Activated naive CD4-positive, alpha-beta T cell treated with anti-CD3 and anti-CD28 coated beads, Interleukin-2, amount 10 ng/mL, durations not matched to agents 7 days and 5 days (primary cell): ENCODE measurements around the gene LRRC4.

Experiments
- CTCF ChIA-PET: fragments of 350-600 bp; sonication (Branson Sonifier 250); formaldehyde crosslinking; loops from one replicate; lab custom pipeline; 2021; ENCODE audit warnings: antibody characterized with exemption; lab: Charles Lee
- DNase-seq: peaks from one replicate; pipeline ENCODE4 v3.0.0-alpha.2; 2020
- H3K27ac Mint-ChIP-seq: one replicate; pipeline ENCODE4 v1.8.0; 2021; ENCODE audit warnings: mild to moderate bottlenecking, moderate library complexity, mixed read lengths
- H3K27me3 Mint-ChIP-seq: one replicate; pipeline ENCODE4 v1.8.0; 2021; ENCODE audit warnings: mild to moderate bottlenecking, mixed read lengths
- H3K36me3 Mint-ChIP-seq: one replicate; pipeline ENCODE4 v1.8.0; 2021; ENCODE audit warnings: mixed read lengths
- H3K4me1 Mint-ChIP-seq: one replicate; pipeline ENCODE4 v1.8.0; 2021; ENCODE audit warnings: mixed read lengths
- H3K4me3 Mint-ChIP-seq: one replicate; pipeline ENCODE4 v1.8.0; 2021; ENCODE audit warnings: mild to moderate bottlenecking, moderate library complexity, mixed read lengths
- H3K9me3 Mint-ChIP-seq: one replicate; pipeline ENCODE4 v1.8.0; 2021; ENCODE audit warnings: mixed read lengths

LRRC4 gene, protein sequence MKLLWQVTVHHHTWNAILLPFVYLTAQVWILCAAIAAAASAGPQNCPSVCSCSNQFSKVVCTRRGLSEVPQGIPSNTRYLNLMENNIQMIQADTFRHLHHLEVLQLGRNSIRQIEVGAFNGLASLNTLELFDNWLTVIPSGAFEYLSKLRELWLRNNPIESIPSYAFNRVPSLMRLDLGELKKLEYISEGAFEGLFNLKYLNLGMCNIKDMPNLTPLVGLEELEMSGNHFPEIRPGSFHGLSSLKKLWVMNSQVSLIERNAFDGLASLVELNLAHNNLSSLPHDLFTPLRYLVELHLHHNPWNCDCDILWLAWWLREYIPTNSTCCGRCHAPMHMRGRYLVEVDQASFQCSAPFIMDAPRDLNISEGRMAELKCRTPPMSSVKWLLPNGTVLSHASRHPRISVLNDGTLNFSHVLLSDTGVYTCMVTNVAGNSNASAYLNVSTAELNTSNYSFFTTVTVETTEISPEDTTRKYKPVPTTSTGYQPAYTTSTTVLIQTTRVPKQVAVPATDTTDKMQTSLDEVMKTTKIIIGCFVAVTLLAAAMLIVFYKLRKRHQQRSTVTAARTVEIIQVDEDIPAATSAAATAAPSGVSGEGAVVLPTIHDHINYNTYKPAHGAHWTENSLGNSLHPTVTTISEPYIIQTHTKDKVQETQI

DNA sequence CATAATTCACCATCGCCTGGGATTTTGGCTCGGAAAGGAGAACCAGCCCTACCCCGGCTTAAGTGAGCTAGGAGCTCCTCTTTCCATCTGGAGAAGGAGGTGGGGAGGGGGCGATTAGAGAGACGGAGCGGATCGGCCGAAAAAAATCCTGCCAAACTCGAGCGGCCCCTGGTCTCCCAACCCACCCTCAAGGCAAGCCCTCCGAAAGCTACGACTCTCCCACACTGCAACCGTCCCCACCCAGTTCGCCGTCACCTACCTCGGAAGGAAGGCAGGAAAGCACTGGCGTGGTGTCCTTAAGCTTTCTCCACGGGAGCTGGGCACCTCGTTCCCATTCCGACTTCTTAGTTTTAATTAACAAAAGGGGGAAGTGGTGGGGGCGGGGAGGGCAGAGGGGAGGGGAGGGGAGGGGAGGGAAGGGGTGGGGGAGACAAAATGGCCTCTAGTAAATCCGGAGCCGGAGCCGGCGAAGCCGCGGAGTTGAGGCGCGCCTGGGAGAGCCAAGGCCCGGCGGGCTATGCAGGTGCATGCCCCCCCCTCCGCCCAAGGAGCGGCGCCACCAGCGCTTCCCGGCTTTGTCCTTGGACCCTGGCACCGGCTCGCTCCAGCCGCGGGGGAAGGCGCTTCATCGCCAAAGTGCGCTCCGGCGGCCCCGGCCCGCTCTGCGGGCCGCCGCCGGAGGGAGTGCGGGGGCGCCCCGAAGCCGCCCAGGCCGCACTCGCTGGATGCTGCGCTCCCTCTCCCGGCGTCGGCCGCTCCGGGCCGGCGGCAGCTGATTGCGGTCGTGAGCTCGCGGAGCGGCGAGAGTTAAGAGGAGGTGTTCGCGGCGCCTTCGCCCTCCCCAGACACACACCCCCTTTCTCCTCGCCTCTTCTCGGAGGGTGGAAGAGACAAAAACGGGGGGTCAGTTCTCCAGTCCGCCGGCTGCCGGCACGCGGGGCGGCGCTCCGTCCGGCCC lies at the start of gene LRRC4:
LRRC4 (minus strand) TSS at position 784 of the 958 bp plus-strand sequence. CDS start 797 bp downstream, outside the sequence.
- CTCF ChIA-PET: interaction anchor here (1.0 kb wide), 2 partner anchors 68 to 238 kb away, joined by 3 read pairs; no protein-coding TSS in a partner anchor
- Mint-ChIP-seq H3K4me3 (peak within 1 kb of the TSS; percentile 79), H3K9me3 (no peaks in the 10 kb centered on the region), H3K27me3 (peaks cover 54% of the 10 kb centered on the region), H3K4me1 (peaks cover 9% of the 10 kb centered on the region), H3K27ac (peak within 1 kb of the TSS; percentile 39), H3K36me3 (peaks cover 11% of the 10 kb centered on the region)
- DNase-seq: peak; percentile 49

DNA sequence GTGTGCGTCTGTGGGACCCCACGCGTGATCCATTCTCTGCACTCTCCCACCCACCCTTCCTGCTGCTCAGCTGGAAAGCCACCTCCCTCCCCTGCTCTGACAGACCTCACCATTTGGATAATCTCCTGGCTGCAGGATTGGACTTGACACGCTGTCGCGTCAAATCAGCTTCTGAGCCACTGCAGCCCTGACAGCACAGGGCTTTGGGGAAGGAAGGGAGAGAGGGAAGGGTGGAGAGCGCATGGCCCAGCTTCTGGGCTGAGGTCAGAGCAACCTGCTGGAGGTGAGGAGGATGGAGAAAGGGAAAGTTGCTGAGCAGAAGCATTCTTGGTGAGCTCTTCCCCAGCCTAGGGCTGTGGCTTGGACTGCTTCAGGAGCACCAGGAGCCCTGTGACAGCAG lies 48.9 kb upstream of the LRRC4 start:
- no peak overlapping the region for H3K4me3 Mint-ChIP-seq
- CTCF ChIA-PET: no interaction called here
- H3K36me3 Mint-ChIP-seq: peaks cover 13% of the 10 kb centered on the region
- H3K9me3 Mint-ChIP-seq: no peaks in the 10 kb centered on the region
- H3K4me1 Mint-ChIP-seq: no peaks in the 10 kb centered on the region
- no peak for DNase-seq
- H3K27ac Mint-ChIP-seq: no peak overlapping the region
- H3K27me3 Mint-ChIP-seq: no peaks in the 10 kb centered on the region

DNA sequence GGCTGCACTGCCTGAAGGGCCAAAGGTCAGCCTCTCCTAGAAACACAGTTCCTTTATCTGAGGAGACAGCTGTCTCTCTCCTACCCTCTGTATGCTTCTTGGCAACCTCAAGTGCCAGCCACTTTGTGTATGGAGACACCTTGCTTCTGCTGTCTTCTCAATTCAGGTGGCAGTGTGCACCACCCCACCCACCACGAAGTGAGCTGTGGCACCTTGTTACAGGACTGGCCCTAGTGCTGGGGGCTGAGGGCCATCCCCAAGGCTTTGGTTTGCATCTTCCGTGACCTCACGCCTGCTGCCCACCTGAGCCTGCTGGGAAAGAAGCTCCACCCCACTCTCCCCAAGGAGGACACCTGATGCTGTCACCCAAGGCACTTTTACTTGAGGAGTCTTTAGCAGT lies 47.1 kb upstream of the LRRC4 start:
- H3K36me3 Mint-ChIP-seq: peaks cover 14% of the 10 kb centered on the region
- CTCF ChIA-PET: no interaction called here
- no peak overlapping the region for H3K4me3 Mint-ChIP-seq
- no peak for DNase-seq
- no peaks in the 10 kb centered on the region for H3K4me1 Mint-ChIP-seq
- no peaks in the 10 kb centered on the region for H3K27me3 Mint-ChIP-seq
- H3K9me3 Mint-ChIP-seq: no peaks in the 10 kb centered on the region
- no peak overlapping the region for H3K27ac Mint-ChIP-seq

DNA sequence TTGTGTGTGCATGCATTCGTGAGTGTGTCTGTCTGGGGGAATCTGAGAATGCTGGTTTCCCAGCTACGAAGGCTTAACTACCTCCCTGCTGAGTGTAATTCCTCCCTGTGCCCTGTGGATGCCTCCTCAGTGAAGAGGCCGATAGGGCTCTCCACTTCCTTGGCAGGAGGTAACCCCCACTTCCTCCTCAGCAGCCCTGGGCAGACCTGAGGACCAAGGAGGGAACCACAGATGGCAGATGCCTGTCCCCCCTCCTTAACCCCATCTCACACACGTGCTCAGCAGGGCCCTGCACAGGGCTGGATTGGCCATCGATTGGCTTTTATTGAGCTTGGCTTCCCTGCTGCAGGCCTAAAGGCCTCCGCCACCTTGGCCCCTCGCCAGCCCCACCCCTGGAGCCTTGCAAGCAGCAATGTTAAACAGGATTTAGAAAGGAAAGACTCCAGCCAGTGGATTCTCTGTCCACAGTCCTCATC lies 45.6 kb upstream of the LRRC4 start:
- Mint-ChIP-seq H3K36me3 (peaks cover 10% of the 10 kb centered on the region), H3K9me3 (no peaks in the 10 kb centered on the region), H3K4me3 (no peak overlapping the region), H3K4me1 (no peaks in the 10 kb centered on the region), H3K27ac (no peak overlapping the region), H3K27me3 (no peaks in the 10 kb centered on the region)
- CTCF ChIA-PET: no interaction called here
- no peak for DNase-seq

DNA sequence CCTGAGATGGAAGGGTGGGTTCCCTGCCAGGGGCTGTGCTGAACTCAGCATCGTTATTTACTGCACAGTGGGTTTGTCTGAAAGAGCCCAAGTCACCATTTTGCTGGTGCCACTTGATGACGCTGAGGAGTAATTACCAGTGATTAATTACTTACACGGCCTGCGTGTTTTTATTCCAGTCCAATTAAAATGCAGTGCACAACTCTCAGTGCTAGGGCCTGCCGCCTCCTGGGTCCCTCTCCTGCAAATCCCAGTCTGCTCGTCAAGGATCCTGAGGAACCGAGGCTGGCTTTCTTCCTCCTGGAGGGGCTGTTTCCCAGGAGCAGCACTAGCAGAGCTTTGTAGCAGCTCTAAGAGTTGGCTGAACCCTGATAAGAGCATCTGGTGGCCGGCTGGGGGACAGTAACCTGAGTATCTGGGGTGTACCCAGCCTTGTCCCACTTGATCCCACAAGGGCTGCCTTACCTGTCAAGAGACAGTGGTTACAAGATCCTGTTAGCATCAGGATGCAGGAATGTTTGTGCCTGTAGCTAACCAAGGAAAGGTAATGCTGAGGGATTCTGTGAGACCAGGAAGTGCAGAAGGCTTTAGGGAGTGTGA lies 45.1 kb upstream of the LRRC4 start:
- no peaks in the 10 kb centered on the region for H3K27me3 Mint-ChIP-seq
- H3K4me3 Mint-ChIP-seq: no peak overlapping the region
- peaks cover 11% of the 10 kb centered on the region for H3K36me3 Mint-ChIP-seq
- peaks cover 4% of the 10 kb centered on the region for H3K4me1 Mint-ChIP-seq
- H3K27ac Mint-ChIP-seq: no peak overlapping the region
- DNase-seq: no peak
- no peaks in the 10 kb centered on the region for H3K9me3 Mint-ChIP-seq
- CTCF ChIA-PET: interaction anchor here (1.0 kb wide), 1 partner anchor 41 kb away, joined by 3 read pairs; no protein-coding TSS in a partner anchor

DNA sequence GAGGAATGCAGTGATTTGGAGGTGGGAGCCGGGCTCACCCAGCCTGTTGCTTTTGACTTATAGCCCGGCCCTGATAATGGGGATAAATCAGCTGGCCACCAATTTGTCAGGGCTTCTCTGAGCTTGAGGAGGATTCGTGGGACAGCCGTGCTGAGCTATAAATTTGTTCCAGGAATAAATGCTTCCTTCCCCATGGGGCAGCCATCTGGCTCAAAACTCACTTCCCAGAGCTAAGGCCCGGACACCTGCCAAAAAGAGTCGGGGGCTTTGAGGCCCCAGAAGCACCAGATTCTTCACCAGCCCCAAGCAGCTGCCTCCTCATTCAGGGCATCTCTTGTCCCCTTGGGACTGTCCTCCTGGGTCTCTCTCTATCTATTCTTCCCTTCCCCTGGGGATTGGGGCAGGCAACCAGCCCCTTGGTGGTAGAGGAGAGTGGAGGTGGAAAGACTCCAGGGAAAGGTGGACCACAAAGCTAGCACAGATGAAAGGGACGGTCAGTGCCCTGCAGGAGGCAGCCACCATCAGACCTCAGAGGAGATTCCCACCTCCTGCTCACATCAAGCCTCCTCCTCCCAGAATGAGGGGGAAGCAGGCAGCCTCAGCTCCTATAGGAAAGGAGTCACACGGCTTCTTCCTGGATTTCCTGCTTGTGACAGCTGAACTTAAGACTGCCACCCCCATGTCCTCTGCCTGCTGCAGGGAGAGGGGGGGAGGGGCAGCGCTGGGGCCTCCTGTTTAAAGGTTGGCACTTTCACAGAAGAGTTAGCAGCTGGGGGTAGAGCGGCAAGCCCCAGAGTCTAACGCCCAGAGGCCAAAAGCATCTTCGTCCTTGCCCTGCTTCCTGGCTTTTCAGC lies 44.2 kb upstream of the LRRC4 start:
- Mint-ChIP-seq H3K4me3 (no peak overlapping the region), H3K9me3 (no peaks in the 10 kb centered on the region), H3K27me3 (no peaks in the 10 kb centered on the region), H3K4me1 (peaks cover 11% of the 10 kb centered on the region), H3K36me3 (peaks cover 12% of the 10 kb centered on the region), H3K27ac (no peak overlapping the region)
- CTCF ChIA-PET: interaction anchor here (1.0 kb wide), 1 partner anchor 40 kb away, joined by 3 read pairs; no protein-coding TSS in a partner anchor
- no peak for DNase-seq

DNA sequence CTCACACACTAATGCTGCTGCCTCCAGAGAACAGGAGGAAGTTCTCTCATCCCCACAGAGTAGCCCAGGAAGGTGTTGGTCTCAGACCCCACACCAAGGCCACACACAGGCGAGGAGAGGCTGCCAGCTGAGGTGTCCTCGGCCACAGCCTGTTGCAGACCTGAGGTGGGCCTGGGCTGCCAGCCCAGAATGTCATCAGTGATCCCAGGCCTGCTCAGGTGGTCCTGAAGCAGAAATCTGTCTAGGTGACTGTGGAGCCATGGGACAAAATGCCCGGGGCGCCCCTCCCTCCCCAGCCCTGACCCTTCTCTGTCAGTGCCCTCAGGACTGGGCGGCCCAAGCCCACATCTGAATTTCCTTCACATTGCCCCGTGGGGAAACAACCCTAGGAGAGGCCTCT lies 43.5 kb upstream of the LRRC4 start:
- H3K27ac Mint-ChIP-seq: peak overlapping the region; percentile 45
- peaks cover 12% of the 10 kb centered on the region for H3K36me3 Mint-ChIP-seq
- DNase-seq: no peak
- H3K4me1 Mint-ChIP-seq: peaks cover 11% of the 10 kb centered on the region
- H3K4me3 Mint-ChIP-seq: no peak overlapping the region
- H3K27me3 Mint-ChIP-seq: no peaks in the 10 kb centered on the region
- CTCF ChIA-PET: no interaction called here
- no peaks in the 10 kb centered on the region for H3K9me3 Mint-ChIP-seq

DNA sequence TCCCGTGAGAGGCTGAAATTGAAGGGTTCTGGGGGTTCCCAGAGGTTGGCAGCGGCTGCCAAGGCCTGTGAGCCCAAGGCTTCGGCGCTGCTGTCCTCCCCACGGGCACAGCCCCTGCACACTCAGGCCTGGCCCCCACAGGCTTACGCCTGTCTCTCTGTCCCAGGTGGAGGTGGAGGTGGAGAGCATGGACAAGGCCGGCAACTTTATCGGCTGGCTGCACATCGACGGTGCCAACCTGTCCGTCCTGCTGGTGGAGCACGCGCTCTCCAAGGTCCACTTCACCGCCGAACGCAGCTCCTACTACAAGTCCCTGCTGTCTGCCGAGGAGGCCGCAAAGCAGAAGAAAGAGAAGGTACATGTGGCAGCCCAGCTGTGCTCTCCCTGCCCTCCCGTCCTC lies 43.1 kb upstream of the LRRC4 start:
- CTCF ChIA-PET: interaction anchor here (1.3 kb wide), 1 partner anchor 135 kb away, joined by 3 read pairs; no protein-coding TSS in a partner anchor
- H3K27me3 Mint-ChIP-seq: no peaks in the 10 kb centered on the region
- no peak overlapping the region for H3K27ac Mint-ChIP-seq
- no peak for DNase-seq
- H3K4me3 Mint-ChIP-seq: no peak overlapping the region
- H3K9me3 Mint-ChIP-seq: no peaks in the 10 kb centered on the region
- H3K4me1 Mint-ChIP-seq: peaks cover 11% of the 10 kb centered on the region
- H3K36me3 Mint-ChIP-seq: peaks cover 9% of the 10 kb centered on the region

DNA sequence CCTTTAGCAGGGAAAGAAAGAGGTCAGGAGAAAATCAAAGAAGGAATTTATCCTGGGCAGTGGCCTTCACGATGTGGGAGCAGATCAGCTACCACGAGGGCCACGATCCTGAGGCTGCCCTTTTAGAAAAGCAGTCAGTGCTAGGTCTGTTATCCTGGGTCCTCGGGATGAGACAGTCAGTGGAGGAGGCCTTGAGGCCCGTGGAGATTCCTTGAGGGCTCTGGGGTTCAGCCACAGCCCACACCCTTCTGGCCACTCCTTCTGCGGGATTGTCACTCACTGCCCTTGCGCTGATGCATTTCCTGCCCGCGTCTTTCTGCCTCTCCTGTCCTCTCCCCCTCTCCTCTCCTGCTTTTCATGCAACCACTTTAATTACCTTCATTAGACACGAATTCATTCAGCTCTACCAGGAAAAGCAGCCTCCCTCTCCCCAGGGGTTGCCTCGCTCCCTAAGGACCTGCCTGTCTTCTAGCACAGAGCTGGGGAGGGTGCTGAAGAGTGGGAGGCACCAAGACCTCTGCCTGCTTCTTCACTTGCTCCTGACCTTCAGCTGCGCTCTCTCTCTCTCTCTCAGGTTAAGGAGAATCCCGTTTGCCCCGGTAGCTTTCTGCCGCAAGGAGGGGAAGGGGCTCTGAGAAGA lies 42.6 kb upstream of the LRRC4 start:
- no peaks in the 10 kb centered on the region for H3K9me3 Mint-ChIP-seq
- no peaks in the 10 kb centered on the region for H3K27me3 Mint-ChIP-seq
- peaks cover 11% of the 10 kb centered on the region for H3K4me1 Mint-ChIP-seq
- no peak overlapping the region for H3K27ac Mint-ChIP-seq
- DNase-seq: no peak
- H3K4me3 Mint-ChIP-seq: no peak overlapping the region
- H3K36me3 Mint-ChIP-seq: peaks cover 7% of the 10 kb centered on the region
- CTCF ChIA-PET: interaction anchor here (1.3 kb wide), 1 partner anchor 136 kb away, joined by 3 read pairs; no protein-coding TSS in a partner anchor

DNA sequence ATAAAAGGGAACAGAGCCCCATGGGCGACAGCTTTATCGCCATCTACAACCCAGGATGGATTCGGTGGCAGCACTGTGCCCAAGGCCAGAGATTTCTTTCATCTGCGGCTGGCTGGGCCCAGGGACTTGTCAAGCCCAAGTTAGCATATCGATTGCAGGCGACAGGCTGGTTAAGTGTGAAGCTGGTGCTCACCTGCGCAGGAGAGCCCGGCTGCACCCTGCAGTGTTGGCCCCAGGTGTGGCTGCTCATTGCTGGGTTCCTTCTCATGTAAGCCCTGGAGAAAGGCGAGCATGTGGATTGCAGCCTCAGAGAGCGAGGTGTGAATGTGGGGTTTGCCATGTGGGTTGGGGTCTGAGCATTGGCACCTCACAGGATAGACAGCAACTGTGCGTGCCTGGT lies 40.6 kb upstream of the LRRC4 start:
- H3K36me3 Mint-ChIP-seq: peaks cover 8% of the 10 kb centered on the region
- CTCF ChIA-PET: interaction anchor here (0.7 kb wide), 1 partner anchor 20 kb away, joined by 3 read pairs; no protein-coding TSS in a partner anchor
- H3K9me3 Mint-ChIP-seq: no peaks in the 10 kb centered on the region
- H3K27ac Mint-ChIP-seq: no peak overlapping the region
- H3K4me1 Mint-ChIP-seq: peaks cover 20% of the 10 kb centered on the region
- H3K4me3 Mint-ChIP-seq: no peak overlapping the region
- no peaks in the 10 kb centered on the region for H3K27me3 Mint-ChIP-seq
- no peak for DNase-seq

DNA sequence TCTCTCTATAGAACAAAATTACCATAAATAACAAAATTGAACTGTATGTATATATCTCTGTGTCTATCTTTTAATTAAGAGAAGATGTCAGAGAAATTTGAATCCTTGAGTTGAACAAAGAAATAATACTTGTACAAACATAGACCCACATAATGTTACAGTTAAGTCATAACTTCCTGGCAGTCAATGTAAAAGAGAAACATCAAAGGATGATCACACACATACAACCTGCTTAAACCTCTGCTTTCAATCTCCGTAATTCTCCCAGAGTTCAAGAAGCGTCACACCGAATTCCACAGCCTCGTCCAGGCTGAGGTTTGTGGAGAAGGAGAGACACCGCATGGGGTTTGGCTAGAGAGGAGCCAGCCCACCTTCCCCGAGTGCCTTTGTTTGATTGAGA lies 40.1 kb upstream of the LRRC4 start:
- peaks cover 8% of the 10 kb centered on the region for H3K36me3 Mint-ChIP-seq
- H3K4me3 Mint-ChIP-seq: no peak overlapping the region
- CTCF ChIA-PET: no interaction called here
- no peak for DNase-seq
- peaks cover 20% of the 10 kb centered on the region for H3K4me1 Mint-ChIP-seq
- no peaks in the 10 kb centered on the region for H3K9me3 Mint-ChIP-seq
- H3K27ac Mint-ChIP-seq: peak overlapping the region; percentile 9
- H3K27me3 Mint-ChIP-seq: no peaks in the 10 kb centered on the region
